ENCODE measurements around the gene MYL10. TPM values are rescaled to one million over a fixed set of nuclear protein-coding genes. Genes with fewer than 3 reads are reported as not detected.

The MYL10 gene
- total and polyA plus RNA-seq, 2 donors (not counting 3 experiments of a cell fraction or from before 2014, with no cell fraction given): not detected

DNA sequence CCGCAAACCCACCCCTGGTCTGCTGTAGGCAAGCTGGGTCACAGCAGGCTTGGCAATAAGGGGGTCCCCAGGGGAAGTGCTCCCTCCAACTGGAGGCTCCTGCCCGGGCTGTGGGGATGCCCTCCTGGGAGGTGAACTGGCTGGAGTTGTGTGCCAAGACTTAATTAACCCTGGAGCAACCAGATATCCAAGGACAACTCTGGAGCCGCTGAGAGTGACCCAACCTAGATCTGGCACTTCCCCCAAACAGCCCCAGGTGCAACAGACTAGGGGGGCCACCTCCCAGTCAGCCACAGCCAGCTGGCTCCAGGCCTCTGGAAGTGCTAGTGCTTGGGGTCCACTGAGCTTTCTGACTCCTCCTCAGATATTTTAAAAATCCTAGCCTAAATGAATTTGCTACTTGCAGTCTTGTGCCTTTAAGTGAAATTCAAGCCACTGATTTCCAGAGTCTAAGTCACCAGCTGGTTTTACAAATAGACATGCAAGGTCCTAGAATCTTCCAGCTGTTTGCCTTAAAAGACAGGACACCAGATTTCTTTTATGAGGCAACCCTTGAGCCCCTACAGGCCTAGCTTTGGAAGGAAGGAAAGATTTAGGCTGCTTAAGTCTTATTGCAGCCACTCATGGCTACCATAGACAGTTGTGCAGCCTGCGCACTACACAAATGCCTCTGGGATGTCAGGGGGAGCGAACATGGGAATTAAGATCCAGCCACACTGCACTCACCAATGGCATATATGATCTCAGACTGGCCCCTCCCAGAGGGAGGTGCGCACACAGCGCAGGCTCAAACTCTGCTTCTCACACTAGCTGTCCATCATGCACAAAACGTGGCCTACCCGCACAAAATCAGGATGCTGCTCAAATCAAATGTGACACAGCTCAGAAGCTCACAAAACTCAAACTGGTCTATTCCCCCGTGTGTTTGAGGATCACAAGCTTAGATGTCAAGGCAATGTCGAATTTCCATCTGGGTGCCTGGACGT, 42.6 kb upstream of the MYL10 start:
- Histone ChIP-seq H3K79me2 (ENCODE audit: control insufficient read depth, insufficient read depth, low read length) (no peaks in the 10 kb centered on the region), H3K9me3 (replicated peaks; ENCODE audit: control insufficient read depth, insufficient read depth, low read length) (no peaks in the 10 kb centered on the region), H3K4me1 (ENCODE audit: control insufficient read depth, extremely low read depth, insufficient read depth, low read length) (no peaks in the 10 kb centered on the region), H3K27me3 (ENCODE audit: control insufficient read depth in 2 of 2, insufficient read depth in 2 of 2, low read length in 2 of 2) (no peaks in the 10 kb centered on the region), H3K27ac (ENCODE audit: insufficient read depth, low read depth, low read length) (no peak overlapping the region), H3K4me2 (ENCODE audit: insufficient read depth, low read length) (no peak overlapping the region), H2AFZ (ENCODE audit: low read depth, low read length) (no peak overlapping the region), H3K4me3 (replicated peaks in 1 of 3; ENCODE audit: insufficient read depth in 1 of 3, low read depth in 1 of 3, low read length in 3 of 3) (no peak overlapping the region), H4K20me1 (replicated peaks; ENCODE audit: control insufficient read depth, extremely low read depth, insufficient read depth, low read length) (no peaks in the 10 kb centered on the region), H3K9me1 (replicated peaks; ENCODE audit: control insufficient read depth, extremely low read depth, insufficient read depth, low read length) (no peaks in the 10 kb centered on the region), H3K36me3 (ENCODE audit: control insufficient read depth in 2 of 2, extremely low read depth in 1 of 2, insufficient read depth in 2 of 2, low read length in 2 of 2) (no peaks in the 10 kb centered on the region), H3K9ac (replicated peaks; ENCODE audit: extremely low read depth, insufficient read depth, low read length) (no peak overlapping the region)
- FAIRE-seq (peak; percentile 40), DNase-seq (ENCODE audit: low read depth, low spot score) (no peak)
- BruUV-seq (replicated peaks): no TSS peak
- intact Hi-C loops (cut with micrococcal nuclease) (no loop called here), dilution Hi-C loops (cut with MboI; ENCODE audit: extremely low pct_ligation_motif_present, low sequenced_read_pairs) (no loop called here)
- POLR2A ChIA-PET: no interaction called here
- CTCF ChIA-PET: interaction anchor here (0.9 to 1.6 kb wide), 2 partner anchors 10 to 25 kb away, joined by 3 to 4 read pairs; no protein-coding TSS in a partner anchor
- TF ChIP-seq, protein P1, sequence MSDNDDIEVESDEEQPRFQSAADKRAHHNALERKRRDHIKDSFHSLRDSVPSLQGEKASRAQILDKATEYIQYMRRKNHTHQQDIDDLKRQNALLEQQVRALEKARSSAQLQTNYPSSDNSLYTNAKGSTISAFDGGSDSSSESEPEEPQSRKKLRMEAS (IDR thresholded peaks at IDR 0.05; ENCODE audit: insufficient read depth, insufficient read length): no peak
- TF ChIP-seq POLR2A (IDR thresholded peaks at IDR 0.05; ENCODE audit: low read depth, low read length) (no peak), FOS (IDR thresholded peaks at IDR 0.05; ENCODE audit: borderline replicate concordance, insufficient read depth, low read length) (no peak), JUN (IDR thresholded peaks at IDR 0.05; ENCODE audit: borderline replicate concordance, insufficient read depth, insufficient read length, low read depth) (no peak), GATA2 (IDR thresholded peaks at IDR 0.05; ENCODE audit: insufficient read depth, insufficient read length, low read depth, low read length) (no peak), MYC (IDR thresholded peaks at IDR 0.05; ENCODE audit: low read depth, low read length) (no peak), POLR2AphosphoS5 (IDR thresholded peaks at IDR 0.05; ENCODE audit: insufficient read depth, low read depth, low read length) (no peak)
- TF ChIP-seq, protein P2, sequence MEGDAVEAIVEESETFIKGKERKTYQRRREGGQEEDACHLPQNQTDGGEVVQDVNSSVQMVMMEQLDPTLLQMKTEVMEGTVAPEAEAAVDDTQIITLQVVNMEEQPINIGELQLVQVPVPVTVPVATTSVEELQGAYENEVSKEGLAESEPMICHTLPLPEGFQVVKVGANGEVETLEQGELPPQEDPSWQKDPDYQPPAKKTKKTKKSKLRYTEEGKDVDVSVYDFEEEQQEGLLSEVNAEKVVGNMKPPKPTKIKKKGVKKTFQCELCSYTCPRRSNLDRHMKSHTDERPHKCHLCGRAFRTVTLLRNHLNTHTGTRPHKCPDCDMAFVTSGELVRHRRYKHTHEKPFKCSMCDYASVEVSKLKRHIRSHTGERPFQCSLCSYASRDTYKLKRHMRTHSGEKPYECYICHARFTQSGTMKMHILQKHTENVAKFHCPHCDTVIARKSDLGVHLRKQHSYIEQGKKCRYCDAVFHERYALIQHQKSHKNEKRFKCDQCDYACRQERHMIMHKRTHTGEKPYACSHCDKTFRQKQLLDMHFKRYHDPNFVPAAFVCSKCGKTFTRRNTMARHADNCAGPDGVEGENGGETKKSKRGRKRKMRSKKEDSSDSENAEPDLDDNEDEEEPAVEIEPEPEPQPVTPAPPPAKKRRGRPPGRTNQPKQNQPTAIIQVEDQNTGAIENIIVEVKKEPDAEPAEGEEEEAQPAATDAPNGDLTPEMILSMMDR (IDR thresholded peaks at IDR 0.05; ENCODE audit: extremely low read depth in 1 of 2, insufficient read depth in 1 of 2, low read depth in 1 of 2, low read length in 2 of 2): no peak

Data from endothelial cell of umbilical vein (primary cell).